Kasumi-1 (cell line): Measurements from ENCODE around the gene TULP1.
A peak's percentile ranks its signal among the peaks of the same experiment; 100 is the strongest.

Source experiments
- DNase-seq, 2 experiments: peaks; one replicate each; lab custom pipeline; 2025; lab: John Stamatoyannopoulos, UW

The TULP1 gene

DNA sequence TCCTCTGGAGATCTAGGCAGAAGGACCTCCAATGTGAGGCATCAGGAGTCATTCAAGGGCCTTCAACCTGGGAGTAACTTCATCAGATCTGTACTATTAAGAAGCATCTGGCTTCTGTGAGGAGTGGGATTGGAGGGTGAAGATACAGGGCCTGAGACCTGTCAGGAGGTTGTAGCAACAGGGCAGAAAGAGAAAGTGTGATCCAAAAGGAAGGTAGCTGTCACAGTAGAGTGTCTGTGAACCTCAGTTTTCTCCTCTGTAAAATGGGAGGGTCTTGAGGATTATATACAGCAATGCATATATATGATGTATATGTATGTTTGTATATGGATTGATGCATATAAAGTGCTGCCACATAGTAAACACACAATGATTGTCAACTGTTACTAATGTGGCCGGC lies 47.0 kb downstream of the TULP1 start:
- DNase-seq, result no peak

DNA sequence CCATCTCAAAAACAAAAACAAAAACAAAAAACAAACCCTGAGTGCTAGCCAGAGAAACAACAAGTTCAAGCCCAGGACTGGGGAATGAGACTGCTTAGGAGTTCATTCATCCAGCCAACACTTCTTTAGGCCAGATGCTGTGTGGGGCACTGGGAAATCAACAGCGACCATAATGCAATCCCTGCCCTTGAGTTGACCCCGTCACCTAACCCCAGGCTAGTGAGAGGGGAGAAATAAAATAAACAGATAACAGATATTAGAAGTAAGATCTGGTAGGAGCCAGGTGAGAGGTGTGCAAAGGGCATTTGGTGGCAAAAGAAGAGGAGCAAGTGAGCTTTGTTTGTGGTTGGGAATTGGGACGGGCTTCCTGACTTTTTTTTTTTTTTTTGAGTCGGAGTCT lies 49.4 kb downstream of the TULP1 start:
- DNase-seq, result no peak

DNA sequence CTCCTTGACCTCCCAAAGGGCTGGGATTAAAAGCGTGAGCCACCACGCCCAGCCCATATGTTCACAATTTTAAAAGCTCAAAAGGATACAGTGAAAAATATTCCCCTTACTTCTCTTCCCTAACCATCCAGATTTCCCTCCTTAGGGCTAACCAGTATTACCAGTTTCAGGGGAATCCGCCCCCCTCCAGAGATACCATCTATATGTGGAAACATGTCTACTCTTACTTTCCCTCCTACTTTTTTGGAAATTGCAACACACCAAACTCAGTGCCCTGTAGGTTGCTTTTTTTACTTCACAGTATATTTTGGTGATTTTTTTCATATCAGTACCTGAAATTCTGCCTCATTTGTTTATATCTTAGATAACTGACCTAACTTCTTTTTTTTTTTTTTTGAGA lies 51.4 kb downstream of the TULP1 start:
- no peak for DNase-seq

DNA sequence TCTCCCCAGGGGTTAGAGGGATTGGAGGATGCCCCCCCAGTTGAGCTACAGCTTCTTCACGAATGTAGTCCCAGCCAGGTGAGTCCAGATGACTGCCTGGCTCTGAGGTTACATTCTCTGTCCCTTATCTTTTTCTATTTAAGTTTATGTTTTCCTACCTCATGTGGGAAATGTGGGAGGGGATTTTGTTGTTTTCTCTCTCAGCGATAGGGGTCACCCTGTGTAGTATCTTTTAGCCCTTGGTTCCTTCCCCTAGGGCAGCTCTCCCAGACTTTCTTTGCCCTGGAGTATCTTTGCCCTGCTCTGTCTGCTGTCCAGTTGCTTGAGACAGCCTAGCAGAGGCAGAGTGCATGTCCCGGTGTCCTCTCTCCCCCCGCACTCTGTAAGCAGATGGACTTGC lies 54.8 kb downstream of the TULP1 start:
- no peak for DNase-seq

DNA sequence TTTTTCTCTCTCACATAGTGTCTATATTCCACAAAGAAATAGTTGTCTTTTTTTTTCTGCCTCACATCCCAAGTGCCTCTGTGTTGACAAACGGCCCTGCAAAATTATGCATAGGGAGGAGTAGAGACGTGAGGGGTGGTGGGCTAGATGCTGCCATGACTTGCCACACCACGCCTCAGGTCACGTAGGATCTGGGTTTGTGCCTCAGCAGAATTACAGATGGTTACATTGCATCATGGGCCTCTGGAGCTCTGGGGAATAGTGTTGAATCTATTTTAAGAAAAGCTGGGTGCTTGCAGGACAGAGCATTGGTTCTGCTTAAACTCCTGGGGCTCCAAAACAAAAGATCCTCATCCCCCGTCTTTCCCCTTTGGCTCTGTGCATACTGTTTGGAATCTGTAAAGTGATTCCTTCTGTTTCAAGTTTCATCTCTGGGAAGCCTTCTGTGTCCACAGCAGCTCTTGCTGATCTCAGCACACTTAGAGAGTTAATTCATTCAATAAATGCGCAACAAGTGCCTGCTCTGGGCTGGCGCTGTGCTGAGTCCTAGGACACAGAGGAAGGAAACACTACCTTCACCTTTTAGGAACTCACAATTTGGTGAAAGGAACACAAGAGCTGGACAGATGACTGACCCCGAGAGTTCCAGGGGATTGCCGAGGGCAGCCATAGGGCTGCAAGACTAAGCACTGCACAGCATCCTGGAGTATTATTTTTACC lies 58.1 kb downstream of the TULP1 start:
- DNase-seq, result no peak

DNA sequence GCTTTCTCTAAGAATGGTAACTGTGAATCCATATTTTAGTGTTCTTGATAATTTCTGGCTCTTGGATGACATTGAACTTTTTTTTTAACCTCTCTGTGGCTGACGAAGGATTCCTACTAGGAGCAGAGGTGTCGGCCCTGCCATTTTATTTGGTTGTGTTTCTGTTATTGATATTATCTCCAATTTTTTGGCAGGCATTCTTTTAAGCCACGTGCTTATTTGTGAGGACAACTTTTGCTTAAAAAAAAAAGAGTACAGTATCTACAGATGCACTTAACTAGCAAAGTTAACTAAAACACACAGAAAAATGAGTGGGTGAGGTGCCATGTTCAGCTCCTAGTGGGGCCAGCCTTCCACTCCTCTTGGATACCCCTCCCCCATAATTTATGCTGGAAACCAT lies 59.5 kb downstream of the TULP1 start:
- DNase-seq, result no peak

DNA sequence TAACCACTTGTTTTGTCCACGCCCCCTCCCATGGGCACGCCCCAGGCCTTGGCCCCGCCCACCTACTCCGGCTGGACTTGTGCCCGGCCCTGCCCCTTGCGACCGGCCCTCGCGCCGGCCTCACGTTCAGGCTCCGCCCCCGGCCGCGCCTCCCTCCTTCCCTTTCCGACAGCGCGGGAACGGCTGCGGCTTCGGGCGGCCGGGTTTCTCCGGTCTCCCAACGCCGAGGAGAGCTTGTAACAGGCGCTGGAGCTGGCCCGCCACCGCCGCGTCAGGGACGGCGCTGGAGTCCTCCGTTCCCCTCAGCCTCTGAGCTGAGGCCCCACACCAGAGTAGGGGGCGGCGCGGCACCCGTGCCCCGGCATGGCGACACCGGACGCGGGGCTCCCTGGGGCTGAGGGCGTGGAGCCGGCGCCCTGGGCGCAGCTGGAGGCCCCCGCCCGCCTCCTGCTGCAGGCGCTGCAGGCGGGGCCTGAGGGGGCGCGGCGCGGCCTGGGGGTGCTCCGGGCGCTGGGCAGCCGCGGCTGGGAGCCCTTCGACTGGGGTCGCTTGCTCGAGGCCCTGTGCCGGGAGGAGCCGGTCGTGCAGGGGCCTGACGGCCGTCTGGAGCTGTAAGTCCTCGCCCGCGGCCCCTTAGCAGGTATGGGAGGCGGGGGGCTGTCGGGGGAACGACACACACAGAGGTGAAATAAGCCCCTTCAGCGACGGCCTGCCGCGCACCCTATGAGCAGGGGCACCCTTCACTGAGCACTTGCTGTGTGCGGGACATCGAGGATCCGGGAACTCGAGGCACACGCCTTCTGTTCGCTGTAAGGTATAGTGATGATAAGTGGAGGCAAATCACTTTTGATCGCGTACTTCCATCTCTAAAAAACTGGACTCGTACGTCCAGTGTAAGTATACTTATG lies 60.3 kb downstream of the TULP1 start, which contains the start of gene FANCE:
Gene FANCE (plus strand): TSS at position 156 of the 908 bp plus-strand sequence. CDS start 208 bp downstream, at position 364.
- peak; percentile 73 to 78 for DNase-seq

DNA sequence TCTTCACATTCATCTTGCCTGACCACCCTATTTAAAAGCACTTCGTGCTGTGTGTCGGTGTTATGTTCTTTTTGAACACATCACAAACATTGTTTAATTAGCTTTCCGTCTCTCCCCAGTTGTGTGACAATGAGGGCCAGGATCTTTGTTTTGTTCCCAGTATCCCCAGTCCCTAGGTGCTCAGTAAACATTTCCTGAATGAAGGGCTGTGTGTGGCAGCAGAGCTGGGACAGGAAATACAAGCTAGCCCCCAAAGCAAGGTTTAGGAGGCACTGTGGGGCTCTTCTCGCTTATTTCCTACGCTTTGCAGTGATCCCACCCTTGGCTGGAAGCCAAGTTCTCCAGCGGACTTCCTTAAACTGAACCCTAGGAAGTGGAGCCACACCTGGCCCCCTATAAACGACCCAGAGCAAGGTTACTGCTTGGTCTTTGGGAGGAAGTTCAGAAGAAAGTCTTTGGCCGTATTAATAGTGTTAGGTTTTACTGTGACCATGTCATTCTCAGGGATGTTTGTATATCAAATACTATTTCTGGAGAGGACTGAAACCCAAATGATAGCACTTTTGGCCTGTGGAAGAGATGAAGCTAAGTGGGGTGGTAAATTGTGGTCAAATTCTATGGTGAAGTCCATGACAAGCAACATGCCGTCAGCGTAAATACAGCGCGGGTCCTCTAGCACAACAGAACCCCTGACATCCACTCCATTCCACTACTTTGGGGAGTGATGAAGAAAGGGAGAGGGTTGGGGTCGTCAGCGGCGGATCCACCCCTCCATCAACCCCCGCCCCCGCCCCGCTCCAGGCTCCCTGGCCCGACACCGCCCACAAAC lies 61.1 kb downstream of the TULP1 start:
- no peak for DNase-seq

DNA sequence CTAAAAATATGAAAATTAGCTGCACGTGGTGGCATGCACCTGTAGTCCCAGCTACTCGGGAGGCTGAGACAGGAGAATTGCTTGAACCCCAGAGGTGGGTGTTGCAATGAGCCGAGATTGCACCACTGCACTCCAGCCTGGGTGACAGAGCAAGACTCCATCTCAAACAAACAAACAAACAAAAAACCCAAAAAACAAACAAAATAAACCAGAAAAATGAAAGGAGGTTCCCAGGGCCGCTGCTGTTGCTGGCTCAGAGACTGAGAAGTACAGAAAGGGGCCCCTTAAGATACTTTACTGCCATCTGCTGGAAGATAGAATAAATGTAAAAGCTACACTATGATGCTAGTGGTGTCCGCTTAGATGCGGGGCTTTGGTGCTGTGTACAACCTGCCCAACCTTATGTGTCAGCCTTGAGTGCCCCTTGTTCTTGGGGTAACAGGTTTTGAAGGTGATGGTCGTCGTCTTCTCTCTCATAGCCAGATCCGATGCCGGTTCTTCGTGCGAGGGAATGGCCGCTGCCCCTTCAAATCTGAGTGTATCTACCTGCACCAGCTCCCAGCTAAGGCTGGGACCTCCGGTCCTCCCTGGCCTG lies 63.3 kb downstream of the TULP1 start:
- peak; percentile 88 to 94 for DNase-seq

DNA sequence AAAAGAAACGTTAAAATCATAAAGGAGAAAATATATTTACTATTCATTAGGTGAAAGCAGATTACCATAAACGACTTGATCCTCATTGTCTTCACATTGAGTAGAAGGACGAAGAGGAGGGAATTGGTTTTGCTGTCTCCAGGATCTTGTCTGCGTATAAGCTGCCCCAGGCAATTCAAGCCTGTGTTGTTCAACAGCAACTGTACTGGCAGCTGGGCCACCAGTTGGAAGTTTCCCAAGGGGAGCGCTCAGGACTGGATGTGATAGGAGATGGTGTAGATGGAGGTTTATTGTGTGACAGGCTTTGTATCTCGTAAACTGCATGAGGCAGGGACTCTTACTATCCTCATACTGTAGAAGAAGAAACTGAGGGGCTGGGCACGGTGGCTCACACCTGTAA lies 64.5 kb downstream of the TULP1 start:
- DNase-seq, result no peak
